GM12801 (cell line): ENCODE results near the gene CST2.

Source experiments
- CTCF ChIP-seq: IDR thresholded peaks from one replicate; pipeline ENCODE4 v1.5.1; 2011; ENCODE audit warnings: control low read depth; ENCODE audit not compliant: insufficient read length; ENCODE audit errors: extremely low read depth

Gene CST2

GRCh38 chr20:23832775-23833513 lies 6.4 kb upstream of the CST2 start:
- no peak for TF ChIP-seq CTCF

- no peak for TF ChIP-seq CTCF
These were observed 2.8 kb downstream of the CST2 start for GRCh38 chr20:23823621-23824324.

GRCh38 chr20:23823111-23823510 lies 3.4 kb downstream of the CST2 start:
- TF ChIP-seq CTCF: no peak

GRCh38 chr20:23820493-23820892 lies 6.0 kb downstream of the CST2 start:
- no peak for TF ChIP-seq CTCF

- no peak for TF ChIP-seq CTCF
These were observed 25.7 kb downstream of the CST2 start for GRCh38 chr20:23800865-23801264.

- no peak for TF ChIP-seq CTCF
These were observed 31.0 kb downstream of the CST2 start for GRCh38 chr20:23795526-23795925.

GRCh38 chr20:23794841-23795240 lies 31.7 kb downstream of the CST2 start:
- TF ChIP-seq CTCF: no peak
